HepG2 (cell line): ENCODE measurements around the gene OR1F1. TPM values are rescaled to one million over a fixed set of nuclear protein-coding genes. Genes with fewer than 3 reads are reported as not detected.

Experiments
- ATAC-seq: fragments of 200-7000 bp; cut with Tn5 transposase; 3 replicates; pipeline ENCODE4 v1.9.1; 2020; ENCODE audit warnings: mild to moderate bottlenecking, moderate library complexity
- BruUV-seq: library from RNA; stranded (reverse); fragments of 400-500 nt; replicated peaks from 2 replicates; lab custom pipeline; 2021; lab: Mats Ljungman, UMichigan
- CTCF ChIA-PET: fragments of 300-600 bp; formaldehyde crosslinking; extraction: SDS; loops from one replicate; lab custom pipeline; 2021; ENCODE audit warnings: low total read pairs, inconsistent platforms, low intra/inter-chr PET ratio; lab: Yijun Ruan, JAX
- POLR2A ChIA-PET: fragments of 350-600 bp; sonication (Branson Sonifier 250); formaldehyde crosslinking; loops from one replicate; lab custom pipeline; 2020; ENCODE audit warnings: antibody characterized with exemption, inconsistent platforms; lab: Yijun Ruan, JAX
- DNase-seq: peaks from one replicate; pipeline ENCODE4 v3.0.0-alpha.2; 2015; ENCODE audit warnings: low spot score
- FAIRE-seq: peaks from 3 replicates; lab custom pipeline; 2011; peaks lifted over from hg19 to GRCh38; lab: Jason Lieb, UNC
- H2AFZ ChIP-seq: one replicate; pipeline ENCODE4 v1.6.1; 2011; ENCODE audit warnings: low read length, inconsistent platforms
- H3K27ac ChIP-seq: fragments of 300-600 bp; 3 replicates; pipeline ENCODE4 v1.8.0; 2011; ENCODE audit warnings: mixed run types, mild to moderate bottlenecking, mixed read lengths, low read length, inconsistent platforms; ENCODE audit not compliant: insufficient read depth; ENCODE audit errors: extremely low read length
- H3K27me3 ChIP-seq, 2 experiments: fragments of 200-600 bp in 1 of 2; 2 replicates in 1 of 2; 3 replicates in 1 of 2; pipeline versions ENCODE4 v1.6.0 to v1.8.0; 2011; ENCODE audit warnings: low read length in 2 of 2, mild to moderate bottlenecking in 2 of 2, moderate library complexity in 2 of 2, inconsistent platforms in 1 of 2; ENCODE audit not compliant: insufficient read depth in 2 of 2, control insufficient read depth in 1 of 2
- H3K36me3 ChIP-seq, 2 experiments: fragments of 200-600 bp in 1 of 2; replicated peaks in 1 of 2; 2 replicates in 1 of 2; 3 replicates in 1 of 2; pipeline versions ENCODE4 v1.5.1 to v1.8.0; 2011; ENCODE audit warnings: low read length in 2 of 2, inconsistent platforms in 1 of 2; ENCODE audit not compliant: insufficient read depth in 2 of 2, control insufficient read depth in 1 of 2
- H3K4me1 ChIP-seq: 2 replicates; pipeline ENCODE4 v1.5.1; 2012; ENCODE audit warnings: low read length, inconsistent platforms; ENCODE audit not compliant: insufficient read depth
- H3K4me2 ChIP-seq: 2 replicates; pipeline ENCODE4 v1.6.0; 2011; ENCODE audit warnings: low read depth, low read length, inconsistent platforms
- H3K4me3 ChIP-seq, 3 experiments: fragments of 200-600 bp in 1 of 3; sonication (generic), shearing (Covaris generic) in 1 of 3; replicated peaks in 1 of 3; 2 replicates each; pipeline ENCODE4 v1.5.1; 2011 to 2016; ENCODE audit warnings: low read length in 3 of 3, inconsistent platforms in 2 of 3, low read depth in 2 of 3, mild to moderate bottlenecking in 2 of 3, control low read depth in 1 of 3, mixed read lengths in 1 of 3; ENCODE audit not compliant: insufficient read depth in 1 of 3
- H3K79me2 ChIP-seq: one replicate; pipeline ENCODE4 v1.6.1; 2011; ENCODE audit warnings: low read length, inconsistent platforms; ENCODE audit not compliant: insufficient read depth
- H3K9ac ChIP-seq: 2 replicates; pipeline ENCODE4 v1.6.0; 2011; ENCODE audit warnings: mild to moderate bottlenecking, low read depth, low read length, inconsistent platforms; ENCODE audit not compliant: insufficient read depth
- H3K9me3 ChIP-seq: 2 replicates; pipeline ENCODE4 v1.5.1; 2012; ENCODE audit warnings: mild to moderate bottlenecking, low read length
- H4K20me1 ChIP-seq: 2 replicates; pipeline ENCODE4 v1.6.0; 2011; ENCODE audit warnings: inconsistent platforms, mild to moderate bottlenecking, low read length, moderate library complexity; ENCODE audit not compliant: insufficient read depth
- GFI1 ChIP-seq: sonication (generic); formaldehyde crosslinking; IDR thresholded peaks from 2 replicates; pipeline ENCODE4 v1.5.0; 2020; ENCODE audit warnings: missing genetic modification reagents, mild to moderate bottlenecking, borderline replicate concordance
- HNRNPK ChIP-seq: fragments of 200-400 bp; formaldehyde crosslinking; IDR thresholded peaks from 2 replicates; pipeline ENCODE4 v1.6.1; 2018; ENCODE audit warnings: low read length, low read depth, moderate library complexity, mild to moderate bottlenecking; ENCODE audit not compliant: poor library complexity, severe bottlenecking
- WGBS: methylation state at CpG from one replicate; pipeline ENCODE4 v1.1.6; 2017; ENCODE audit warnings: low lambda C conversion rate; 5-methylcytosine and 5-hydroxymethylcytosine counted together
- in situ Hi-C: cut with HindIII; loops from 2 replicates; pipeline ENCODE4 v1.10.0; 2017; ENCODE audit warnings: low pct_unique_long_range_greater_than_20kb; ENCODE audit not compliant: extremely low pct_ligation_motif_present
- intact Hi-C: fragments of 100-400 bp; cut with micrococcal nuclease; formaldehyde crosslinking; loops from one replicate; pipeline ENCODE4 v1.10.0; 2022; ENCODE audit not compliant: unreplicated experiment
- polyA plus RNA-seq, 8 experiments: library from polyadenylated mRNA; depleted of rRNA in 3 of 8; stranded (reverse) in 7 of 8; unstranded in 1 of 8; fragments of >200 nt; fragmentation: Illumina TruSeq in 4 of 8; extraction: Trizol in 4 of 8; gene quantifications; 2 replicates each; pipeline versions ENCODE4 v1.2.1 to v1.2.3, GENCODE V29; 2011 to 2016; ENCODE audit warnings: low read depth in 4 of 8, missing spikeins in 1 of 8, mixed read lengths in 1 of 8; ENCODE audit not compliant: insufficient read depth in 1 of 8
- total RNA-seq, 5 experiments: library from RNA; depleted of rRNA; stranded (reverse); fragments of >200 nt; fragmentation: Illumina TruSeq; extraction: Trizol; gene quantifications; 2 replicates each; pipeline ENCODE4 v1.2.3, GENCODE V29; 2016; ENCODE audit warnings: low read depth in 1 of 5
- TF ChIP-seq, protein P1 (sequence below): sonication (generic); formaldehyde crosslinking; IDR thresholded peaks from 2 replicates; pipeline ENCODE4 v1.4.0; 2020; ENCODE audit warnings: missing genetic modification reagents
- TF ChIP-seq, protein P2 (sequence below): sonication (generic); formaldehyde crosslinking; IDR thresholded peaks from 2 replicates; pipeline ENCODE4 v1.8.0; 2022; ENCODE audit warnings: mild to moderate bottlenecking, missing genetic modification reagents; ENCODE audit not compliant: insufficient replicate concordance

OR1F1 gene
- total and polyA plus RNA-seq, 2 of the 13 experiments (the other 11 are each of a cell fraction or from before 2014, with no cell fraction given) = 0.90 TPM; not detected in 1

GRCh38 chr16:3235856-3236669 is 48.1 kb downstream of the OR1F1 start:
- no peak overlapping the region for H3K27ac ChIP-seq
- no peaks in the 10 kb centered on the region for H3K9me3 ChIP-seq
- no TSS peak for BruUV-seq
- no peak overlapping the region for H3K9ac ChIP-seq
- in situ Hi-C loops = no loop called here
- intact Hi-C loops = no loop called here
- H3K36me3 ChIP-seq = peaks cover 6 to 22% of the 10 kb centered on the region in 2 experiments; a peak in 4 of 5 replicates
- H3K79me2 ChIP-seq = peaks cover 16% of the 10 kb centered on the region
- H3K4me2 ChIP-seq = no peak overlapping the region
- H2AFZ ChIP-seq = no peak overlapping the region
- peaks cover 0 to 5% of the 10 kb centered on the region in 2 experiments; a peak in 1 of 5 replicates for H3K27me3 ChIP-seq
- no peak for ATAC-seq
- ChIA-PET POLR2A (interaction anchor here (1.8 to 2.3 kb wide), 2 partner anchors 27 to 28 kb away, joined by 11 to 13 read pairs; no protein-coding TSS in a partner anchor), CTCF (no interaction called here)
- WGBS = 81% methylated on average over 29 of the region's 29 CpGs
- DNase-seq = no peak
- H3K4me1 ChIP-seq = peaks cover 27% of the 10 kb centered on the region
- peak; percentile 11 for TF ChIP-seq HNRNPK
- no peak for TF ChIP-seq GFI1 (CRISPR knock-in tag)
- TF ChIP-seq, protein P1, sequence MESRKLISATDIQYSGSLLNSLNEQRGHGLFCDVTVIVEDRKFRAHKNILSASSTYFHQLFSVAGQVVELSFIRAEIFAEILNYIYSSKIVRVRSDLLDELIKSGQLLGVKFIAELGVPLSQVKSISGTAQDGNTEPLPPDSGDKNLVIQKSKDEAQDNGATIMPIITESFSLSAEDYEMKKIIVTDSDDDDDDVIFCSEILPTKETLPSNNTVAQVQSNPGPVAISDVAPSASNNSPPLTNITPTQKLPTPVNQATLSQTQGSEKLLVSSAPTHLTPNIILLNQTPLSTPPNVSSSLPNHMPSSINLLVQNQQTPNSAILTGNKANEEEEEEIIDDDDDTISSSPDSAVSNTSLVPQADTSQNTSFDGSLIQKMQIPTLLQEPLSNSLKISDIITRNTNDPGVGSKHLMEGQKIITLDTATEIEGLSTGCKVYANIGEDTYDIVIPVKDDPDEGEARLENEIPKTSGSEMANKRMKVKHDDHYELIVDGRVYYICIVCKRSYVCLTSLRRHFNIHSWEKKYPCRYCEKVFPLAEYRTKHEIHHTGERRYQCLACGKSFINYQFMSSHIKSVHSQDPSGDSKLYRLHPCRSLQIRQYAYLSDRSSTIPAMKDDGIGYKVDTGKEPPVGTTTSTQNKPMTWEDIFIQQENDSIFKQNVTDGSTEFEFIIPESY (CRISPR knock-in tag) = peak; percentile 44; the same call in 1 of the 2 replicates
- TF ChIP-seq, protein P2, sequence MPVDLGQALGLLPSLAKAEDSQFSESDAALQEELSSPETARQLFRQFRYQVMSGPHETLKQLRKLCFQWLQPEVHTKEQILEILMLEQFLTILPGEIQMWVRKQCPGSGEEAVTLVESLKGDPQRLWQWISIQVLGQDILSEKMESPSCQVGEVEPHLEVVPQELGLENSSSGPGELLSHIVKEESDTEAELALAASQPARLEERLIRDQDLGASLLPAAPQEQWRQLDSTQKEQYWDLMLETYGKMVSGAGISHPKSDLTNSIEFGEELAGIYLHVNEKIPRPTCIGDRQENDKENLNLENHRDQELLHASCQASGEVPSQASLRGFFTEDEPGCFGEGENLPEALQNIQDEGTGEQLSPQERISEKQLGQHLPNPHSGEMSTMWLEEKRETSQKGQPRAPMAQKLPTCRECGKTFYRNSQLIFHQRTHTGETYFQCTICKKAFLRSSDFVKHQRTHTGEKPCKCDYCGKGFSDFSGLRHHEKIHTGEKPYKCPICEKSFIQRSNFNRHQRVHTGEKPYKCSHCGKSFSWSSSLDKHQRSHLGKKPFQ (CRISPR knock-in tag) = no peak
- no peak overlapping the region for H3K4me3 ChIP-seq
- FAIRE-seq = no peak
- H4K20me1 ChIP-seq = no peaks in the 10 kb centered on the region
